ENCODE measurements around the gene STRIP2.

DNA sequence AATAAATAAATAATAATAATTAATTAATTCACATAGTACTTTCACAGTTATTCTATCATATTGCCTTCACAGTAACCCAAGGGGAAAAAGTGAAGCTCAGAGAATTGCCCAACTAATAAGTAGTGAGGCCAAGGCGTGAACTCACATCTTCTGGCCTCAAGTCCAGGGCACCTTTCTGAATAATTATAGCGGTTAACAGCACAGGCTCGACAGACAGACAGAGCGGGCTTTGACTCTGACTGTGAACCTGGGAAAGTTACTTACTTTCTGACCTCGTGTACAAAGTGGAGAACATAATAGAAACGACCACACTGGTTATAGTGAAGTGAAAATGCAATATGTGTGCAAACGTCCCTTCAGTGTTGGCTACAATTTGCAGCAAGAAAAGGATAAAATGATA lies 62.4 kb downstream of the STRIP2 start:
- TF ChIP-seq, protein P1, sequence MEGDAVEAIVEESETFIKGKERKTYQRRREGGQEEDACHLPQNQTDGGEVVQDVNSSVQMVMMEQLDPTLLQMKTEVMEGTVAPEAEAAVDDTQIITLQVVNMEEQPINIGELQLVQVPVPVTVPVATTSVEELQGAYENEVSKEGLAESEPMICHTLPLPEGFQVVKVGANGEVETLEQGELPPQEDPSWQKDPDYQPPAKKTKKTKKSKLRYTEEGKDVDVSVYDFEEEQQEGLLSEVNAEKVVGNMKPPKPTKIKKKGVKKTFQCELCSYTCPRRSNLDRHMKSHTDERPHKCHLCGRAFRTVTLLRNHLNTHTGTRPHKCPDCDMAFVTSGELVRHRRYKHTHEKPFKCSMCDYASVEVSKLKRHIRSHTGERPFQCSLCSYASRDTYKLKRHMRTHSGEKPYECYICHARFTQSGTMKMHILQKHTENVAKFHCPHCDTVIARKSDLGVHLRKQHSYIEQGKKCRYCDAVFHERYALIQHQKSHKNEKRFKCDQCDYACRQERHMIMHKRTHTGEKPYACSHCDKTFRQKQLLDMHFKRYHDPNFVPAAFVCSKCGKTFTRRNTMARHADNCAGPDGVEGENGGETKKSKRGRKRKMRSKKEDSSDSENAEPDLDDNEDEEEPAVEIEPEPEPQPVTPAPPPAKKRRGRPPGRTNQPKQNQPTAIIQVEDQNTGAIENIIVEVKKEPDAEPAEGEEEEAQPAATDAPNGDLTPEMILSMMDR (IDR thresholded peaks at IDR 0.05) = no peak
- no peak for TF ChIP-seq POLR2A (IDR thresholded peaks at IDR 0.05)
